SJCRH30 (cell line): ENCODE measurements around the gene TREX2. TPM values are rescaled to one million over a fixed set of nuclear protein-coding genes. Genes with fewer than 3 reads are reported as not detected.
A peak's percentile ranks its signal among the peaks of the same experiment; 100 is the strongest.

Experiments
- DNase-seq, 2 experiments: peaks; one replicate each; pipeline ENCODE4 v3.0.0-alpha.2; 2015 to 2020
- H3K27ac ChIP-seq: fragments of 250-450 bp; sonication (Bioruptor Pico); 2 replicates; pipeline ENCODE4 v1.5.1; 2020; ENCODE audit warnings: mild to moderate bottlenecking, moderate library complexity
- H3K27me3 ChIP-seq: fragments of 250-450 bp; sonication (Bioruptor Pico); 2 replicates; pipeline ENCODE4 v1.5.1; 2020; ENCODE audit warnings: mild to moderate bottlenecking, moderate library complexity
- H3K36me3 ChIP-seq: fragments of 250-450 bp; sonication (Bioruptor Pico); 2 replicates; pipeline ENCODE4 v1.5.1; 2020; ENCODE audit warnings: mild to moderate bottlenecking, moderate library complexity
- H3K4me1 ChIP-seq: fragments of 250-450 bp; sonication (Bioruptor Pico); 2 replicates; pipeline ENCODE4 v1.5.1; 2020; ENCODE audit warnings: mild to moderate bottlenecking, moderate library complexity
- H3K4me3 ChIP-seq: fragments of 250-450 bp; sonication (Bioruptor Pico); 2 replicates; pipeline ENCODE4 v1.5.1; 2020; ENCODE audit warnings: mild to moderate bottlenecking, moderate library complexity
- H3K9me3 ChIP-seq: fragments of 250-450 bp; sonication (Bioruptor Pico); replicated peaks from 2 replicates; pipeline ENCODE4 v1.5.1; 2020; ENCODE audit warnings: mild to moderate bottlenecking, moderate library complexity
- total RNA-seq: library from RNA; depleted of rRNA; stranded (reverse); fragments of >200 nt; shearing (Covaris generic); gene quantifications from 2 replicates; pipeline ENCODE4 v1.2.3, GENCODE V29; 2014; rRNA removed

TREX2 gene
- total RNA-seq = 0.10 and 0.67 TPM in 2 replicates

- DNase-seq = no peak
- Histone ChIP-seq H3K36me3 (no peaks in the 10 kb centered on the region), H3K4me3 (no peak within 1 kb of the TSS), H3K27ac (no peak within 1 kb of the TSS), H3K9me3 (no peaks in the 10 kb centered on the region), H3K4me1 (no peaks in the 10 kb centered on the region), H3K27me3 (no peaks in the 10 kb centered on the region)
Measured at GRCh38 chrX:153445856-153446635, at the start of gene TREX2. TREX2 (minus strand) TSS chrX:153446056; CDS start chrX:153445430, 626 bp downstream.

GRCh38 chrX:153495362-153495751 is 49.5 kb upstream of the TREX2 start:
- Histone ChIP-seq H3K27ac (no peak overlapping the region), H3K27me3 (no peaks in the 10 kb centered on the region), H3K36me3 (no peaks in the 10 kb centered on the region), H3K4me1 (peaks cover 23% of the 10 kb centered on the region), H3K9me3 (no peaks in the 10 kb centered on the region), H3K4me3 (no peak overlapping the region)
- DNase-seq = no peak

- no peak within 1 kb of the TSS for H3K4me3 ChIP-seq
- H3K9me3 ChIP-seq = no peaks in the 10 kb centered on the region
- H3K27ac ChIP-seq = no peak within 1 kb of the TSS
- H3K4me1 ChIP-seq = peaks cover 26% of the 10 kb centered on the region
- peak; percentile 13 to 37 for DNase-seq
- H3K36me3 ChIP-seq = no peaks in the 10 kb centered on the region
- no peaks in the 10 kb centered on the region for H3K27me3 ChIP-seq
Measured at GRCh38 chrX:153494541-153495361, 48.9 kb upstream of the TREX2 start, which contains the start of gene BGN. BGN (plus strand) TSS chrX:153494980; CDS start chrX:153504632, 9,652 bp downstream.

- no peaks in the 10 kb centered on the region for H3K9me3 ChIP-seq
- no peaks in the 10 kb centered on the region for H3K27me3 ChIP-seq
- DNase-seq = no peak
- no peak overlapping the region for H3K27ac ChIP-seq
- H3K4me1 ChIP-seq = peaks cover 29% of the 10 kb centered on the region
- H3K36me3 ChIP-seq = no peaks in the 10 kb centered on the region
- H3K4me3 ChIP-seq = no peak overlapping the region
Measured at GRCh38 chrX:153494061-153494460, 48.2 kb upstream of the TREX2 start.

GRCh38 chrX:153493085-153493484 is 47.2 kb upstream of the TREX2 start:
- H3K4me1 ChIP-seq = peaks cover 36% of the 10 kb centered on the region
- H3K36me3 ChIP-seq = no peaks in the 10 kb centered on the region
- H3K9me3 ChIP-seq = no peaks in the 10 kb centered on the region
- DNase-seq = no peak
- no peak overlapping the region for H3K4me3 ChIP-seq
- H3K27ac ChIP-seq = no peak overlapping the region
- H3K27me3 ChIP-seq = no peaks in the 10 kb centered on the region

GRCh38 chrX:153492543-153492942 is 46.7 kb upstream of the TREX2 start:
- H3K9me3 ChIP-seq = no peaks in the 10 kb centered on the region
- H3K27ac ChIP-seq = no peak overlapping the region; the same call in 1 of the 2 replicates
- H3K36me3 ChIP-seq = no peaks in the 10 kb centered on the region
- peaks cover 41% of the 10 kb centered on the region for H3K4me1 ChIP-seq
- no peaks in the 10 kb centered on the region for H3K27me3 ChIP-seq
- no peak for DNase-seq
- no peak overlapping the region for H3K4me3 ChIP-seq

- Histone ChIP-seq H3K4me1 (peaks cover 41% of the 10 kb centered on the region), H3K9me3 (no peaks in the 10 kb centered on the region), H3K27ac (peak overlapping the region; percentile 67), H3K27me3 (no peaks in the 10 kb centered on the region), H3K36me3 (no peaks in the 10 kb centered on the region), H3K4me3 (peak overlapping the region; percentile 0; the same call in 1 of the 2 replicates)
- DNase-seq = peak; percentile 61 to 70
Measured at GRCh38 chrX:153491918-153492317, 46.1 kb upstream of the TREX2 start.

GRCh38 chrX:153491351-153491914 is 45.6 kb upstream of the TREX2 start:
- 0 out of 2 replicates have a peak overlapping the region, but pooled peaks have one; percentile 0 for H3K4me3 ChIP-seq
- H3K27me3 ChIP-seq = no peaks in the 10 kb centered on the region
- peak; percentile 80 to 89 for DNase-seq
- peaks cover 41% of the 10 kb centered on the region for H3K4me1 ChIP-seq
- H3K27ac ChIP-seq = peak overlapping the region; percentile 67
- no peaks in the 10 kb centered on the region for H3K36me3 ChIP-seq
- no peaks in the 10 kb centered on the region for H3K9me3 ChIP-seq

GRCh38 chrX:153490217-153490930 is 44.5 kb upstream of the TREX2 start:
- Histone ChIP-seq H3K36me3 (no peaks in the 10 kb centered on the region), H3K9me3 (no peaks in the 10 kb centered on the region), H3K27ac (peak overlapping the region; percentile 67), H3K4me3 (no peak overlapping the region), H3K27me3 (no peaks in the 10 kb centered on the region), H3K4me1 (peaks cover 49% of the 10 kb centered on the region)
- no peak for DNase-seq

- Histone ChIP-seq H3K4me3 (no peak overlapping the region; the same call in 1 of the 2 replicates), H3K9me3 (no peaks in the 10 kb centered on the region), H3K27me3 (no peaks in the 10 kb centered on the region), H3K36me3 (no peaks in the 10 kb centered on the region), H3K27ac (peak overlapping the region; percentile 31), H3K4me1 (peaks cover 49% of the 10 kb centered on the region)
- DNase-seq = peak; percentile 17 to 27
Measured at GRCh38 chrX:153488231-153488914, 42.5 kb upstream of the TREX2 start.

GRCh38 chrX:153487590-153488071 is 41.8 kb upstream of the TREX2 start:
- H3K9me3 ChIP-seq = no peaks in the 10 kb centered on the region
- H3K4me3 ChIP-seq = no peak overlapping the region
- DNase-seq = no peak
- no peak overlapping the region for H3K27ac ChIP-seq
- no peaks in the 10 kb centered on the region for H3K36me3 ChIP-seq
- no peaks in the 10 kb centered on the region for H3K27me3 ChIP-seq
- H3K4me1 ChIP-seq = peaks cover 47% of the 10 kb centered on the region

- no peak for DNase-seq
- Histone ChIP-seq H3K27me3 (no peaks in the 10 kb centered on the region), H3K9me3 (no peaks in the 10 kb centered on the region), H3K27ac (no peak overlapping the region), H3K4me3 (no peak overlapping the region), H3K36me3 (no peaks in the 10 kb centered on the region), H3K4me1 (peaks cover 34% of the 10 kb centered on the region)
Measured at GRCh38 chrX:153486171-153486570, 40.3 kb upstream of the TREX2 start.

GRCh38 chrX:153485396-153486080 is 39.7 kb upstream of the TREX2 start:
- no peak overlapping the region; the same call in 1 of the 2 replicates for H3K4me3 ChIP-seq
- DNase-seq = peak; percentile 31 to 59
- H3K36me3 ChIP-seq = no peaks in the 10 kb centered on the region
- H3K9me3 ChIP-seq = no peaks in the 10 kb centered on the region
- peaks cover 28% of the 10 kb centered on the region for H3K4me1 ChIP-seq
- no peaks in the 10 kb centered on the region for H3K27me3 ChIP-seq
- H3K27ac ChIP-seq = no peak overlapping the region; the same call in 1 of the 2 replicates
